ENCODE measurements around the gene EPN1.

EPN1 gene

GRCh38 chr19:55680339-55681130, 5.5 kb downstream of the EPN1 start:
- no peak for DNase-seq

DNA sequence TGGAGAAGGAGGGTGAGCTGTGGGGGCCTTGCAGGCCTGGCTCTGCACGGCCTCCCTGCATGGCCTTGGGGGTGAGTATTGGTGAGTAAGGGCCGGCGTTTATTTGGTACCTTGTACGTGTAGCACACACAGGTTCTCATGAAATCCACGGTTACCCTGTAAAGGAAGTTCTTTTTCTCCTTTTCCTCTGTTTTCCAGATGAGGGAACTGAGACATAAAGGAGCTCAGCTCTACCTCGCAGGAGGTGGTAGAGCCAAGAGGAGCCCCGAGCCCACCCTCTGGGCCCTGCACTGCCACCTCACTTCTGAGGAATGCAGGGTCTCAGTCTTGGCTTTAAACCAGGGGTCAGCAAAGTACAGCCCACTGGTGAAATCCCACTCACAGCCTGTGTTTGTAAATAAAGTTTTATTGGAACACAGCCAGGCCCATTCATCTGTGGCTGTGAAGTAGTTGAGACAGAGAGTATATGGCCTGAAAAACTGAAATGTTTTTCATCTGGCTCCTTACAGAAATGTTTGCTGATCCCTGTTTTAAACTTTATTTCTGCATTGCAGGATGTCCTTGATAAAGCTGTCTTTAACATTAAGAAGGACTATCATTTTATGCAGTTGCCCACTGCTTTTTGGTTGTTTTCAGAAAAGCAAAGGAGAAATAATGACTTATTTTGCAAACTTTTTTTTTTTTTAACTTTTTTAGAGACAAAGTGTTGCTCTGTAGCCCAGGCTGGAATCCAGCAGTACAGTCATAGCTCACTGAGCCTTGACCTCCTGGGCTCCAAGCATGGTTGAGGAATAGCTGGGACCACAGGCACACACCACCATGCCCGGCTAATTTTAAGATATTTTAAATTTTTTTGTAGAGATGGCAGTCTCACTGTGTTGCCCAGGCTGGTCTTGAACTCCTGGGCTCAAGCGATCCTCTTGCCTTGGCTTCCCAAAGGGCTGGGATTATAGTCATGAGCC, 6.4 kb downstream of the EPN1 start:
- no peak for DNase-seq

- no peak for DNase-seq
Observed at GRCh38 chr19:55683449-55684261, 8.6 kb downstream of the EPN1 start.

DNA sequence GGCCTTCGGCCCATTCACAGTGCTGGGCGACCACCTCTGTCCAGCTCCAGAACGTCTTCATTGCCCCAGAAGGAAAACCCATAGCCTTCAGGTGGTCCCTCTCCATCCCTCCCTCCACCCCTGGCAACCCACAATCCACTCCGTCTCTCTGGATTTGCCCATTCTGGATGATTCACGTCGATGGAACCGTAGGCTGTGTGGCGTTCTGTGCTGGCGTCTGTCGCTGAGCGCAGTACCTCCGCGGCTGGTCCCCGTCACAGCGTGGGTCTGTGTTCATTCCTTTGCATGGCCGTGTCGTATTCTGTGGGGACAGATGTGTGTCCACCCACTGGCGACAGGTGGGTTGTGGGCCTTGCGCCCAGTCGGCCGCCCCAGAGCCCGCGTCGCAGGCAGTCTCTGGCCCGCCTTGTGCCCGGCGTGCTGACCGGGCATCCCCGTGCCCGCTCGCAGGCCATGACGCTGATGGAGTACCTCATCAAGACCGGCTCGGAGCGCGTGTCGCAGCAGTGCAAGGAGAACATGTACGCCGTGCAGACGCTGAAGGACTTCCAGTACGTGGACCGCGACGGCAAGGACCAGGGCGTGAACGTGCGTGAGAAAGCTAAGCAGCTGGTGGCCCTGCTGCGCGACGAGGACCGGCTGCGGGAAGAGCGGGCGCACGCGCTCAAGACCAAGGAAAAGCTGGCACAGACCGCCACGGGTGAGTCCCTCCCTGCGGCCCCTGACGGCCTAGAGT, 10.1 kb downstream of the EPN1 start:
- no peak for DNase-seq

DNA sequence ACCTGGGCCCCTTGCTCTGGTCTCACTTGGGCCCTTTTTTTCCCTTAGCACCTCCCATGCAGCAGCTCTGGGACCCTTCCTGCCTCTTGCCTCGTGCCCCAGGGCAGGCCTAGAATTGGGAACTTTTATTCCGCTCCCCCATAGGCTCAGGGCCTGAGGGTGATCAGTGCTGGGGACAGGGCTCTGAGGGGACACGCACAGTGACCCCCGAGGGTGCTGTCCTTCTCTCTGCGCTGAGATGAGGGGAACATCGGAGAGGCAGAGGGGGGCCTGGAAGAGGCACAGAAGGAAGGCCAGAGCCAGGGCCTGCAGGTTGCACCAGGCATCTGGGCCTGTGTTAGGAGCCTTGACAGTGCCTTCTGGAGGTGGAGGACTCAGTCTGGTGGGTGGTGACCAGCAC, 10.8 kb downstream of the EPN1 start:
- DNase-seq = no peak

DNA sequence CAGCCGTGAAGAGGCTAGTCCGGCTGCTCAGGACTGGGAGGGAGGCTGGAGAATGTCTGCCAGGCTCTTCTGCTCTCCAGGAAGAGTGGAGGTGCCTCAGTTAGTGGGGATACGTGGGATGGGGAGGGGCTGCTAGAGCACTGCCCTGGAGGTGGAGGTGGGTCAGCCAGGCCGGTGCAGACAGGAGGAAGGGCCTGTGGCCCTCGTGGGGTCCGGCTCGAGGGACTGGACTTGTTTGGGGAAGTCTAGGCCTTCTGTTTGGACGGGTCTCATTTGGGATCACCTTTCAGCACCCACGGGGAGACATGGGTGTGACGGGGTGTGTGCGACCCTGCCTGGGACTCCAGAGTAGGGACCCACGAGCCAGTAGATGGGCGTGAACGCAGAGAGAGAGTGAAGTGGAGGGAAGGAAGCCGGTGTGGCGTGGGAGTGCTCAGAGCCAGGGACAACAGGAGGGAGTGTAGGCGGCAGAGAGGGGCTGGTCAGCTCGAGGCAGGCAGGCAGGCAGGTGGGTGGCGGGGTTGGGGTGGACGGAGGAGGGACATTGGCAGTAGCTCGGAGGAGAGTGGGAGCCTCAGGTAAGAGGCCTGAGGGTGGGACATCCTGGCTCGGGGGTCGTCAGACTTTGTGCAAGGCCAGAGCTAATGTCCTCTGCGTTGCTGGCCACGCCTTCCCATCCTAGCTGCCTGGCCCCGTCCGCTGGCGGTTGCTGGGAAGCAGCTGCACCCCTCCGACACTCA, 11.5 kb downstream of the EPN1 start:
- DNase-seq = no peak

GRCh38 chr19:55687281-55688201, 12.5 kb downstream of the EPN1 start:
- DNase-seq = no peak

DNA sequence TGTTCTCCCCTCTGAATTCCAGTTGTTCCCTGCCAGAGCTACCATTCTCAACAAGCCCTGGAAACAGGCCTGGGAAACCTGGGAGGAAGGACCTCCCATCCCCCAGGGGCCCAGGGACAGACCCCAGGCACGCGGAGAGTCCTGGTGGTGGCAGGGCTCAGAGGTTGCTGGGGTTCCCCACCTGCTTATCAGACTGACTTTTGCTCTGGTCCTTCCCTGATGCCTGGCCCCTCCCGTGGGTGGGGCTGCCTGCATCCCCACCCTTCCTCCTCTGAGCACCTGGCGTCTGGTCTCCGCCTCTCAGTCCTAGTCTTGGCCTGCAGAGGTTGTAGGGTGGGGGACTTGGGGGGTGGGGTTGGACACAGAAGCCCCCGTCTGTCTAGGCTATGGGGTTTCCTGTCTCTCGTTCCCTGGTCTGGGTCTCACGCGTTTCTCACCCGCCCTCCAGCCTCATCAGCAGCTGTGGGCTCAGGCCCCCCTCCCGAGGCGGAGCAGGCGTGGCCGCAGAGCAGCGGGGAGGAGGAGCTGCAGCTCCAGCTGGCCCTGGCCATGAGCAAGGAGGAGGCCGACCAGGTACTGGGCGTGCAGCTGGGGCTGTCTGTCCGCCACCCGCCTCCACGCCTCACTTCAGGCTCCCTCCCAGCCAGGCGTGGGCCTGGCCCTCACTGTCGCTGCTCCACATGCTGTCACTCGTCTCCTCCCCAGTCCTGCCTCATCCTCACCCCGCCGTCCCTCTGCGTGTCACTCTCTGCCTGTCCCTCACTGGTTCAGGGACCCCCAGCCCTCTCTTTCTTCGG, 13.6 kb downstream of the EPN1 start:
- no peak for DNase-seq

DNA sequence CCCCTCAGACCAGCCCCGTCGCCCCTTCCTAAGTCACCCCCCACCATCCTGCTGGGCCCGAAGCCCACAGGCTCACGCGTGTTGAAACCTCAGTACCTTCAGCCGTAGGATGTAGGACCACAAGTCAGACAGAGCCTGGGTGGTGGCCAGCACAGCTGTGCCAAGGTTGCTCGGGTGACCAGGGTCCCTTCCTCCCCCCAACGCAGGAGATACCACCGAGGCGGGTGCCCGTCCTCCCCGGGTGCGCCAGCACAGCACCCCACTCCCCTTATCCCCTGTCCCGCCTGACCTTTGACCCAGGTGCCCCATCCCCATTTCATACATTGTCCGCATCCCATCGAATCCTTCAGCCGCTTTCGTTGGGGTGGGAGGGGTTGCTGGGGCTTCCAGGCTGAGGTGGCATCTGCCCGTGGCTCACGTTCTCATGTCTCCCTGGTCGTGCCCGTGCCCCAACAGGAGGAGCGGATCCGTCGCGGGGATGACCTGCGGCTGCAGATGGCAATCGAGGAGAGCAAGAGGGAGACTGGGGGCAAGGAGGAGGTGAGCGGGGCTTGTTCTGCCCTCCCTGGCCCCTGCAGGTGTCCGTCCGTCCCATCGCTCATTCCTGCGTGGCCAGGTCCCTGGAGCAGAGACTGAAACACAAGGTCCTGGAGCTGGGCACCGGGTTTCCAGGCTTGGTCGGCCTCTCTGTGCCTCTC, 14.5 kb downstream of the EPN1 start:
- no peak for DNase-seq

DNA sequence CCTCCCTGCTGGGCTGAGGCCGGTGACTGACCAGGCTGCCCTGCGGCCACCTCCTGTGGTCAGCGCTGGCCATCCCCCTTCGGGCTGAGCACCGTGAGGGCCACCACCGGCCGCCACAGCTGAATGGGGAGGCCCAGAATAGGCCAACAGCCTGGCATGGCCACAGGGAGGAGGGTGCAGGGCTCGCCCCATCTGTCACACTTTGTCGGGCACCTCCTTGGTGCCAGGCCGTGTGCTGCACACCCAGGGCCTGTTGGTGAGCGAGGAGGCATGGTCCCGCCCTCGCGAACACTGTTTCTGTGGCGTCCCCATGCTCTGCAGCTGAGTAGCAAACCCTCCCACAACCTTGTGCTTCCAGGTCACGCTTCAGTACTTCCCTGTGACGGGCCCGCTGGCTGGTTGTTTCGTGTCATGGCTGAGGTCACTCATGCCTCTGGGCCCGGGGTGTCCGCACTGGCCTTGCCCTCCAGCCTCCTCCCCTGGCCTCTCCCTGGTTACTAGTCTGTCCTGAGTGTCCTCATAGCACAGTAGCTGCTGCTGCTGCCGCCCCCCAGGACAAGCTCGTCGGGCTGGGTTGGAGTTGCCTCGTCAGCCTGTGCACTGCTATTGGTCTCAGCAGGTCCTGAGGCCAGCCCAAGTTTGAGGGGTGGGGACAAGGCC, 15.2 kb downstream of the EPN1 start:
- DNase-seq = no peak

DNA sequence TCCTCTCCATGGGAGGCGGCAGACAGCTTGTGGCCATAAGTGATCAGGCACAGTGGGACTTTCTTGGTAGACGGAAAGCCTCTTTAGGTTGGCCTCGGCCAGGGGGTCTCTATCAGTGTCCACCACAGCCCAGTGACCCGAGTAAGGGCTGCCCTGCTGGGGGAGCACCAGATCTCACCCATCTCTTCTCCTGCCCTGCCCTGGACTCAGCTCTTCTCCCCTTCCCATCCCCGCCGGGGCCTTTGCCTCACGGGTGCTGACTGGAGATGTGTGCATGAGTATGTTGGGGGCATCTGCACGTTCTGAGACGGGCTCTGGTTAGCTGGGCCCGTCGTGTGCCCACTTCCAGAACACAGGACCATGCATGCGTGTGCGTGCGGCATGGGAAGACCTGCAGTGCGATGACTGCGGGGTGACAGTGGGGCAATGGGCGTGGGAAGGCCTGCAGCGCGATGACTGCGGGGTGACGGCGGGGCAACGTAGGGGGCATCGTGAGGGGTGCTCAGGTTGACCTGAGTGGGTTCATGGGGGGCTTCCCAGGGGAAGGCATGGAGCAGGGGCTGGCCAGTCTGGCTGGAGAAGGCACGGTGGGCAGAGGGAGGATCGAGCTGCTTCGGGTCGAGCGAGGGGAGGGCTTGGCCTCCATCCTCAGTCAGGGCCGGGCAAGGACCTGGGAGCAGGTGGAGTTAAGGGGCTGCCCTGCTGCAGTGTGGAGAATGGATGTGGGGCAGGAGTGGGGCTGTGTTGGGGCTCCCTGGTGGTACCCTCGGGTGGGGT, 15.9 kb downstream of the EPN1 start:
- DNase-seq = no peak

DNA sequence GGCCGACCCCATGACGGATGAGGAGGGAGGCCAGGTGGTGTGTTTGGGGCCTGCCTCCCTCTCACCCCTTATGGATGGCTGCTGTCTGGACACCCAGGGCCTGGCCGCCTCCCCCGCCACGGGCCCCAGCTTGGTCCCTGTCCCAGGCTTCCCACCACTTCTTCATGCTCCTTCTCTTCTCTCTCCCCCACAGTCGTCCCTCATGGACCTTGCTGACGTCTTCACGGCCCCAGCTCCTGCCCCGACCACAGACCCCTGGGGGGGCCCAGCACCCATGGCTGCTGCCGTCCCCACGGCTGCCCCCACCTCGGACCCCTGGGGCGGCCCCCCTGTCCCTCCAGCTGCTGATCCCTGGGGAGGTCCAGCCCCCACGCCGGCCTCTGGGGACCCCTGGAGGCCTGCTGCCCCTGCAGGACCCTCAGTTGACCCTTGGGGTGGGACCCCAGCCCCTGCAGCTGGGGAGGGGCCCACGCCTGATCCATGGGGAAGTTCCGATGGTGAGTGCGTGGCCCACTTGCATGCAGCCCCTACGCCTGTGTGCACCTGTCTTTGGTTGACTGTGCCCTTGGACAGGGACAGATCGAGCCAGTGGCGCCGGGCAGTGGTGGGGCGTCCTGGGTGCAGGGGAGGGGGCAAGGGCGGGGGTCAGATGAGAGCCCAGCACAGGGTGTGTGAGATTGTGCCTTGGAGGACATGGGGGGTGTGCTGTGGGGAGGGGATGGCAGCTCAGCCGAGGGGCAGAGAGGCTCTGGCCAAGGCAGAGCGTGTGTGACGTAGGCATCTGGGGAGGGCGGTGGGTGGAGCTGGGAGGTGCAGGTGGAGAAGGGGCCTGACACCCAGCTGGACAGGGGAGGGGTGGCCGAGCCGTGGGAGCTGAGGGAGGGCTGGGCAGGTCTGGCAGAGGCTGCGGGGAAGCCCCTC, 16.8 kb downstream of the EPN1 start:
- DNase-seq = no peak

- no peak for DNase-seq
Observed at GRCh38 chr19:55692681-55693081, 17.7 kb downstream of the EPN1 start.

DNA sequence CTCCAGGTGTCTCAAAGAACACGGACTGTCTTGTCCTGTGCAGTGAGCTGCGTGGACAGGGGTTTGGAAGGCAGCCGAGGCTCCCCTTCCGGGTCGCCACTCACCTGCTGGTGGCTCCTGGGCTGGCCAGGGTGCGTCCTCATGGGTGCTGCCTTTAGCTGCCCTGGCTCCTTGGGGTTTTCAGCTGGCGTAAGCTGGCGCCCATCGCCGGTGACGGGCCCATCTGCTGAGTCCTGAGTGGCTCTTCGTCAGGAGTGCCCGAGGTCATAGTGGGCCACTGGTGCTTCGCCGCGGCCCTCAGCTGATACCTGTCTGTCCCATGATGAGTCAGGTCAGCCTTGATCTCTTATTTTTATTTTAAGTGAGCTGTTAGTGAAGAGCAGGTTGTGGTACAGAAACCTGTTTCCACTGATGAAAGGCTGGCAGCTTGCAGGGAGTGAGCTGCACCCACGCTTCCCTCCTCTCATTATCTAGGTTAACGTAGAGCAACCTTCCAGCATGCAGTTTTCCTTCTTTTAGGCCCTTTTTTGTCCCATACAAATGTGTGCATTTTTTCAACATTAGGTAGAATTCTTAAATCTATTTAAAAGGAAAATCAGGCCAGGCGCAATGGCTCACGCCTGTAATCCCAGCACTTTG, 18.4 kb downstream of the EPN1 start:
- no peak for DNase-seq

GRCh38 chr19:55694241-55694655, 19.2 kb downstream of the EPN1 start:
- no peak for DNase-seq
